ES-I3 (cell line): Measurements from ENCODE around the gene CTXND2.
"Not testable (repeated sequence)": the region's sequence is repeated elsewhere in the genome, so short reads cannot be mapped to it uniquely, and the experiment has no call there.

Experiments used
- H3K36me3 ChIP-seq: 2 replicates; pipeline ENCODE4 v1.6.1; 2013; ENCODE audit warnings: mild to moderate bottlenecking, low read length, control low read depth, moderate library complexity; ENCODE audit not compliant: insufficient read depth
- H3K4me1 ChIP-seq: 2 replicates; pipeline ENCODE4 v1.6.1; 2013; ENCODE audit warnings: mild to moderate bottlenecking, control low read depth, low read length; ENCODE audit not compliant: insufficient read depth
- H3K9ac ChIP-seq: 2 replicates; pipeline ENCODE4 v1.6.1; 2013; ENCODE audit warnings: low read depth, mild to moderate bottlenecking, low read length, moderate library complexity
- H3K9me3 ChIP-seq: 2 replicates; pipeline ENCODE4 v1.6.1; 2013; ENCODE audit warnings: mild to moderate bottlenecking, low read length, moderate library complexity; ENCODE audit not compliant: control insufficient read depth, insufficient read depth

CTXND2 gene

DNA sequence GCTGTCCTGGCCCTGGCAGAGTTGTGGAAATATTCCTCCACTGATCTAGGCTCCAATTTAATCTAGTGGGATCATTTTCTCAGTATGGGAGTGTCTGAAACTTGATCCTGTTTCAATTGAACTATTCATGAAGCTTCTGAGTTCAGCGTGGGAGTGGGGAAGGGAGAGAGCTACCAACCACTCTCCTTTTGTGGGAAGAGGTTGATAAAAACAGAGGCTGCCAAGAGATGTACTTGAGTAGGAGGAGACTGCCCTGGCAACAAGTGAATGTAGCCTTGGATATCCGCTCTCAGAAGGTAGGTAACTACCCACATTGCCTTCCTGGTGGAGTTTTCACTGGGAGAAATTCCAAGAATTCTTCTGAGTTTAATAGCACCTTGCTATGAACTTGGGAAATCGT lies at the start of gene CTXND2:
Gene CTXND2, plus strand, starts transcription at position 119 of the 400 bp plus-strand sequence. CDS start 25,179 bp downstream, outside the sequence.
- no peaks in the 10 kb centered on the region for H3K9me3 ChIP-seq
- H3K9ac ChIP-seq, result no peak within 1 kb of the TSS
- no peaks in the 10 kb centered on the region for H3K36me3 ChIP-seq
- H3K4me1 ChIP-seq, result no peaks in the 10 kb centered on the region

DNA sequence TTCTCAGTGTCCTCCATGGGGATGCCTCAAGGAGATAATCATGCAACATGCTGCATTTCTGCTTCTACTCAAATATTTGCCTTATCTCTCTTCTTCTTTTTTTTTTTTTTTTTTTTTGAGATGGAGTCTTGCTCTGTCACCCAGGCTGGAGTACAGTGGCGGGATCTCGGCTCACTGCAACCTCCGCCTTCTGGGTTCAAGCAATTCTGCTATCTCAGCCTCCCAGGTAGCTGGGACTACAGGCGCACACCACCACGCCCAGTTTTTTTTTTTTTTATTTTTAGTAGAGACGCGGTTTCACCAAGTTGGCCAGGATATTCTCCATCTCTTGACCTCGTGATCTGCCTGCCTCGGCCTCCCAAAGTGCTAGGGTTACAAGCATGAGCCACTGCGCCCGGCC lies 46.1 kb upstream of the CTXND2 start:
- H3K9ac ChIP-seq, H3K9me3 ChIP-seq, H3K36me3 ChIP-seq, H3K4me1 ChIP-seq: not testable (repeated sequence)

DNA sequence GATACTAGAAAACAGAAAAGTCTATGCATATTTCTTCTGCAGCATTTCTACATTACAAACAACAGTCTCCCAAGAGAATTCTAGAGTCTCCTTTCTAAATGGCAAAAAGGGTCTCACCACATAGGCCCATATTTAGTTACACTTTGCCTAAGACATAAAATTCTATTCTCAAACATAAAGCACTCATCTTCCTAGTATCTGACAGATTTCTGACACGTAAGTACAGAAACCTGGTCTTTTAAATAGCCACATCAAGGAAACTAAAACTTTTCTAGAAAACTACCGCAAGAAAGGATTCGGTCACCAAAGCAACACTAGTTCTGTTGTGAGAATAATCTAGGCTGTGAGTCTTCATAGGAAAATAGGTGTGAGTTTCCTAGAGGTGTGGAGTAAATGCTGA lies 45.3 kb upstream of the CTXND2 start:
- Histone ChIP-seq H3K9ac (no peak overlapping the region), H3K9me3 (no peaks in the 10 kb centered on the region), H3K4me1 (no peaks in the 10 kb centered on the region), H3K36me3 (no peaks in the 10 kb centered on the region; the same call in 1 of the 2 replicates)

DNA sequence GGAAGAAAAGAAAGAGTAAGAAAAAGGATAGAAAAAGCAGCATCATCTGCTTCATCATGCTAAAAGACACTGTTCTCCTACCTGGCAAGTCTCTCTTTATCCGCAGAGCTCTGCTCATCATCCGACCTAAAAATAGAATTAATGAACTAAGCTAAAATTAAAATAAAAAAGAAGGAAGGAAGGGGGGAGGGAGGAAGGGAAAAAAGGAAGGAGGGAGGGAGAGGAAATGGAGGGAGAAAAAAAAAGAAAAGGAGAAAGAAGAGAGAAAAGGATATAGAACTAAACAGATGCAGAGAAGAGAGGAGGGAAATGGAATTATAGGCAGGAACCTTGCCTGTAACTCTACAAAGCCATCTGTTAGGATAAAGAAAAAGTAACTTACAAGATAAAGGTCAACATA lies 44.6 kb upstream of the CTXND2 start:
- Histone ChIP-seq H3K4me1 (no peaks in the 10 kb centered on the region), H3K9ac (no peak overlapping the region), H3K9me3 (no peaks in the 10 kb centered on the region), H3K36me3 (no peaks in the 10 kb centered on the region)

DNA sequence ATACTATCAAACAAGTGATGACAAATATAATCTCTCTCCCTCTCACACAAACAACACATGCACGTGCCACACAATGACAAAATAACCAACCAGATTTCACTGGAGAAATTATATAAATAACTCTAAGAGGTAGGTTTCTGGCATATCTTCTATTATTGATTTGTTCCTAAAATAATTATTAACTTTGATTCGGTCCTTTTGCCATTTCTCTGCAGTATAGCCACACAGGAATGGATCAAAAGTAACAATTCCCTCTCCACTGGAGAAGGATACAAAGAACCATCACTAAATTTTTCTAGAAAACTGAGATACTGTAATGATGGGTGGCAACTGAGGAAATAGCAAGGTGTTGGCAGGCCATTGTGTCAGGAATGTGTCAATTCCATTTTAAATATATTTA lies 44.0 kb upstream of the CTXND2 start:
- Histone ChIP-seq H3K36me3 (no peaks in the 10 kb centered on the region), H3K4me1 (no peaks in the 10 kb centered on the region), H3K9me3 (no peaks in the 10 kb centered on the region), H3K9ac (no peak overlapping the region)

DNA sequence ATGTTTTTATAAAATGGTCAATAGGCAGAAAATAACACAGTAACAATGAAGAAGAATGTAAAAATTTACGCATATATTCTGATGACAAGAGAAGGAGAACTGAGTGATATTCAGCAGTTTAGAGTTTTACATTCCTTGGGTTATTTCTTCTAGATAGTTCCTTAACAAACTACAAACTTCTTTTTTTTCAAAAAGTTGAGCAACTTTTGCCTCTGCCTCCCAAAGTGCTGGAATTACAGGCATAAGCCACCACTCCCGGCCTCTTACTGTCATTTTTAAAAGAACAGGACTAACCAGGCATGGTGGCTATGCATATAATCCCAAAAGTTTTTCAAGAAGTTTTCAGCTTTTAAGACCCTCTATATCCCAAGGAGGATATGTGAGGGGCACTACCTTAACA lies 43.5 kb upstream of the CTXND2 start:
- Histone ChIP-seq H3K9me3 (no peaks in the 10 kb centered on the region), H3K4me1 (no peaks in the 10 kb centered on the region), H3K36me3 (no peaks in the 10 kb centered on the region; the same call in 1 of the 2 replicates), H3K9ac (no peak overlapping the region)

DNA sequence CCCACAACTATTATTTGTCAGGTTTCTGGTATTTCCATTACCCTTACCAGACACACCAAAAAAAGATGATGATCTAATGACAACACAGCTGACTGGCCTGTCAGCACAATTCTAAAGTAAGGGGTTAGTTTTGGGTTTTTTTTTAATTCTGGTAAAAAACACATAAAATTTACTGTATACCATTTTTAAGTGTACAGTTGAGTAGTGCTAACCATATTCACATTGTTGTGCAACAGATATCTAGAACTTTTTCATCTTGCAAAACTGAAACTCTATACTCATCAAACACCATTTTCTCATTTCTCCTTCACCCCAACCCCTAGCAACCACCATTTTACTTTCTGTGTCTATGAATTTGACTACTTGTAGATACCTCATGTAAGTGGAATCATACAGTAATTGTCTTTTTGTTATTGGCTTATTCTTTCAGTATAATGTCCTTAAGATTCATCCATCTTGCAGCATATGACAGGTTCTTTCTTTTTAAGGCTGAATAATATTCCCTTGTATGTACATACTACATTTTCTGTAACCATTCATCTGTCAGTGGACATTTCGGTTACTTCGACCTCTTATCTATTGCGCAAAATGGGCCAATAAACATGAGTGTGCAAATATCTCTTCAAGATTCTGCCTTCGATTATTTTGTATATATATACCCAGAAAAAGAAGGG lies 40.3 kb upstream of the CTXND2 start:
- Histone ChIP-seq H3K36me3 (no peaks in the 10 kb centered on the region; the same call in 1 of the 2 replicates), H3K4me1 (no peaks in the 10 kb centered on the region)

DNA sequence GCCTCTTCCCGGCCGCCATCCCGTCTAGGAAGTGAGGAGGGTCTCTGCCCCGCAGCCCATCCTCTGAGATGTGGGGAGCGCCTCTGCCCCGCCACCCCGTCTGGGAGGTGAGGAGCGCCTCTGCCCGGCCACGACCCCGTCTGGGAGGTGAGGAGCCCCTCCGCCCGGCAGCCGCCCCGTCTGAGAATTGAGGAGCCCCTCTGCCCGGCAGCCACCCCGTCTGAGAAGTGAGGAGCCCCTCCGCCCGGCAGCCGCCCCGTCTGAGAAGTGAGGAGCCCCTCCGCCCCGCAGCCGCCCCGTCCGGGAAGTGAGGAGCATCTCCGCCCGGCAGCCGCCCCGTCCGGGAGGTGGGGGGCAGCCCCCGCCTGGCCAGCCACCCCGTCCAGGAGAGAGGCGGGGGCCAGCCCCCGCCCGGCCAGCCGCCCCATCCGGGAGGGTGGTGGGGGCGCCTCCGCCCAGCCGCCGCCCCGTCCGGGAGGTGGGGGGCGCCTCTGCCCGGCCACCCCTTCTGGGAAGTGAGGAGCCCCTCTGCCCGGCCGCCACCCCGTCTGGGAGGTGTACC lies 36.1 kb upstream of the CTXND2 start:
- H3K9me3 ChIP-seq, H3K36me3 ChIP-seq, H3K9ac ChIP-seq: not testable (repeated sequence)

More for the DNA sequence above, 40.3 kb upstream of the CTXND2 start:
- H3K9ac ChIP-seq, result no peak overlapping the region
- no peaks in the 10 kb centered on the region for H3K9me3 ChIP-seq

DNA sequence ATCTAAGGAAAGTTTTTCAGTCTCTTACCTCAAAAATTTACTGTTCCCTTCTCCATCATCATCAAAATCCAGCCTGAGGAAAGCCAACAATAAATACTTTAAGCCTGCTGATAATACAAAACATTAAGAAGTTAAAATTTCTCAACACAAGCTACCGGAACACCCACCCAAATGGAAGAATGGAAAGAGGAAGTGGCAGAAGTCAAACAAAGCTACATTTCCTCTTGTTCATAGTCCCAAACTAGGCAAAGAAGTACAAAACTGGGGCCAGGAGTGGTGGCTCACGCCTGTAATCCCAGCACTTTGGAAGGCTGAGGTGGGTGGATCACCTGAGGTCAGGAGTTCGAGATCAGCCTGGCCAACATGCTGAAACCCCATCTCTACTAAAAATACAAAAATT lies 34.2 kb upstream of the CTXND2 start:
- H3K9me3 ChIP-seq, H3K9ac ChIP-seq, H3K36me3 ChIP-seq, H3K4me1 ChIP-seq: not testable (repeated sequence)

More for the DNA sequence above, 36.1 kb upstream of the CTXND2 start:
- H3K4me1 ChIP-seq, result not testable (repeated sequence)

DNA sequence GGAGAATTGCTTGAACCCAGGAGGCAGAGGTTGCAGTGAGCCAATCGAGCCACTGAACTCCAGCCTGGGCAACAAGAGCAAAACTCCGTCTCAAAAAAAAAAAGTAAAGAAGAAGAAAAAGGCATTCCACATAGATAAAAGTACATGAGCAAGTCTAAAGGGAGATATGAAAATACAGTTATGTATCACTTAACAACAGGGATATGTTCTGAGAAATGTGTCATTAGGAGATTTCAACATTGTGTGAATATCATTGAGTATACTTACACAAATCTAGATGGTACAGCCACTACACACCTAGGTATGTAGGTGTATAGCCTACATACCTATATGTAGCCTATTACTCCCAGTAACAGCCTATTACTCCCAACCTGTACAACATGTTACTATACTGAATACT lies 23.2 kb upstream of the CTXND2 start:
- no peaks in the 10 kb centered on the region; the same call in 1 of the 2 replicates for H3K36me3 ChIP-seq
- no peaks in the 10 kb centered on the region for H3K9me3 ChIP-seq
- H3K9ac ChIP-seq, result no peak overlapping the region
- no peaks in the 10 kb centered on the region for H3K4me1 ChIP-seq

DNA sequence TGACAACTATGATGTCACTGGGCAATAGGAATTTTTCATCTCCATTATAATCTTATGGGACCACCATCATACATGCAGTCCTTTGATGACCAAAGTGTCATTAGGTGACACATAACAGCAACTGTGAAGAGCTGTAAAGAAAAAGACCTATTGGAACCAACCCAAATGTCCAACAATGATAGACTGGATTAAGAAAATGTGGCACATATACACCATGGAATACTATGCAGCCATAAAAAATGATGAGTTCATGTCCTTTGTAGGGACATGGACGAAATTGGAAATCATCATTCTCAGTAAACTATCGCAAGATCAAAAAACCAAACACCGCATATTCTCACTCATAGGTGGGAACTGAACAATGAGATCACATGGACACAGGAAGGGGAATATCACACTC lies 22.7 kb upstream of the CTXND2 start:
- not testable (repeated sequence) for H3K36me3 ChIP-seq, H3K9ac ChIP-seq, H3K9me3 ChIP-seq, H3K4me1 ChIP-seq

DNA sequence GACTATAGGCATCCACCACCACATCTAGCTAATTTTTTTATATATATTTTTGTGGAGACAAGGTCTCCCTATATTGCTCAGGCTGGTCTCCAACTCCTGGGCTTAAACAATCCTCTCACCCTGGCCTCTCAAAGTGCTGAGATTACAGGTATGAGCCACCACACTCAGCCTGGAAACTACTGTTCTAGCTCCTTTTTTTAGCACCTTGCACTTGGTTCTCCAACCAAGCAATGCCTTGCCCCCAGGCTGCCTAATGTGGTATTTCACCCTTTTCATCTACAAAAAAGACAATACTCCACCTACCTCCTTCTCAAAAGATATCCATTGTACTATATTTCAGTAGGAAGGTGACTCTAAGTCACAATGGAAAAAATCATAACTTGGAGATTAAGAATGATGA lies 17.3 kb upstream of the CTXND2 start:
- Histone ChIP-seq H3K4me1 (peaks cover 4% of the 10 kb centered on the region), H3K9ac (no peak overlapping the region), H3K9me3 (no peaks in the 10 kb centered on the region), H3K36me3 (no peaks in the 10 kb centered on the region)

DNA sequence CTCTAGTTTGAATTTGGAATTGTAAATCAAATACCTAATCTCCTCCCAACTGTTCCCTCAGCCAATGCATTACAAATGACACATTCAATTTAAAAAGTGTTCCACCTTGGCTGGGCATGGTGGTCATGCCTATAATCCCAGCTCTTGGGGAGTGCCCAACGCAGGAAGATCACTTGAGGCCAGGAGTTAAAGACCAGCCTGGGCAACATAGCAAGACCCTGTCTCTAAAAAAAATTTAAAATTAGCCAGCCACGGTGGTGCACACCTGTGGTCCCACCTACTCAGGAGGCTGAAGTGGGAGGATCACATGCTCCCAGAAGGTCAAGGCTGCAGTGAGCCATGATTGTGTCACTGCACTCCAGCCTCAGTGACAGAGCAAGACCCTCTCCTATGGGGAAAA lies 14.4 kb upstream of the CTXND2 start:
- H3K9ac ChIP-seq, result no peak overlapping the region
- H3K9me3 ChIP-seq, result no peaks in the 10 kb centered on the region
- H3K4me1 ChIP-seq, result peaks cover 12% of the 10 kb centered on the region
- H3K36me3 ChIP-seq, result no peaks in the 10 kb centered on the region

DNA sequence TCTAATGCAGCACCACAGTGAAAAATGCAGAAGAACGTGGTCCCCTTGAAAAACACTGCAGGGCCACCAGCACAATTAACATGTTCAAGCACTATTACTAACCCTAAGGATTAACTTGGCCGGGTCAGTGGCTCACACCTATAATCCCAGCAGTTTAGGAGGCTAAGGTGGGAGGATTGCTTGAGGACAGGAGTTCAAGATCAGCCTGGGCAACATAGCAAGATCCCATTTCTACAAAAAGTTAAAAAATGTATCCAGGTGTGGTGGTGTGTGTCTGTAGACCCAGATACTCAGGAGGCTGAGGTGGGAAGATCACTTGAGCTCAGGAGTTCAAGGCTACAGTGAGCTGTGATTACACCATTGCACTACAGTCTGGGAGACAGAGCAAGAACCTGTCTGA lies 13.4 kb upstream of the CTXND2 start:
- Histone ChIP-seq H3K36me3 (no peaks in the 10 kb centered on the region), H3K9me3 (no peaks in the 10 kb centered on the region), H3K9ac (no peak overlapping the region), H3K4me1 (peaks cover 12% of the 10 kb centered on the region)

DNA sequence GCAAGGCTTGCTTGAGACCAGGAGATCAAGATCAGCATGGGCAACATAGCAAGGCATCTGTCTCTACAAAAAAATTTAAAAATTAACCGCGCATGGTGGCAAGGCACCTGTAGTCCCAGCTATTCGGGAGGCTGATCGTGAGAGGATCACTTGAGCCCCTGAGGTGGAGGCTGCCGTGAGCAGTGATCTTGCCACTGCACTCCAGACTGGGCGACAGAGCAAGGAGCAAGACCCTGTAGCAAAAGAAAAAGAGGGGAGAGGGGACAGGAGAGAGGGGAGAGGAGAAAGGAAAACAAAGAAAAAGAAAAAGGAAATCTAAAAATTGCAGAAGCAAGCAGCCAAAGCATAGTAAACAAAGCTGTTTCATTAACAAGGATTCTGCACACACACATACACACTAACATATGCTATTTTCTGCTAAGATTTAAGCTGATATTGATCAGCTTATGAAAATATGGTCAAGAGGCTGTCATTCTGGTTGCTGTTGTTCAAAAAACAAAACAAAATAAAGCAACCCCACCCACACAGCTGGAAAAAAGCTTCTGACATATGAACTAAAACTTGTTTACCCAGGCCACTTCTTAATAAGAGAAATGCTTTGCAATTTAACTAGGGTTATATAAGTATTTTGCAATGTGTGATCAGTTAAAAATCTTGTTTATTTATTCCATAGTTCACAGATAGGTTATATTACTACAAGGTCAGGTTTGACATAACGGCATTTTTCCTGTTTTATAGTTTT lies 12.3 kb upstream of the CTXND2 start:
- no peaks in the 10 kb centered on the region for H3K9me3 ChIP-seq
- peak overlapping the region; percentile 72; the same call in 1 of the 2 replicates for H3K9ac ChIP-seq
- H3K36me3 ChIP-seq, result no peaks in the 10 kb centered on the region
- H3K4me1 ChIP-seq, result peaks cover 12% of the 10 kb centered on the region
